Measurements from ENCODE around the gene NTM.

DNA sequence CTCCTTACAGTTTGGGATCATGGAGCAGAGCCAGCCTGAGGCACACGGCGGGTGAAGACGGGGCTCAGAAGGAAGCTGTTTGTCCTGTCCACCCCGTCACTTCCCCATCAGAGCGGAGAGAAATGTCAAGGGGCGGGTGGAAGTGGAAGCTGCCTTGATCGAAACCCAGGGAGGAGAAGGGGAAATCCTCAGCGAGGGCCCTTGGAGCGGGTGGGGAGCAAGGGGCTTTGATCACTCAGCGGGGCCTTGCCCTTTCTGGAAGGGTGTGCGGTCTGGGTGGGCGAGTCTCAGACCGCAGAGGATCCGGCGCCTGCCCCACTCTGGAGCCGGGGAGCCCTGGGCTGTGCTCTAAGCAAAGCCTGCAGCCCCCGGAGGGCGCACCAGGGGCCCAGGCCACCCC lies 320.4 kb downstream of the NTM start:
- TF ChIP-seq, protein P1, sequence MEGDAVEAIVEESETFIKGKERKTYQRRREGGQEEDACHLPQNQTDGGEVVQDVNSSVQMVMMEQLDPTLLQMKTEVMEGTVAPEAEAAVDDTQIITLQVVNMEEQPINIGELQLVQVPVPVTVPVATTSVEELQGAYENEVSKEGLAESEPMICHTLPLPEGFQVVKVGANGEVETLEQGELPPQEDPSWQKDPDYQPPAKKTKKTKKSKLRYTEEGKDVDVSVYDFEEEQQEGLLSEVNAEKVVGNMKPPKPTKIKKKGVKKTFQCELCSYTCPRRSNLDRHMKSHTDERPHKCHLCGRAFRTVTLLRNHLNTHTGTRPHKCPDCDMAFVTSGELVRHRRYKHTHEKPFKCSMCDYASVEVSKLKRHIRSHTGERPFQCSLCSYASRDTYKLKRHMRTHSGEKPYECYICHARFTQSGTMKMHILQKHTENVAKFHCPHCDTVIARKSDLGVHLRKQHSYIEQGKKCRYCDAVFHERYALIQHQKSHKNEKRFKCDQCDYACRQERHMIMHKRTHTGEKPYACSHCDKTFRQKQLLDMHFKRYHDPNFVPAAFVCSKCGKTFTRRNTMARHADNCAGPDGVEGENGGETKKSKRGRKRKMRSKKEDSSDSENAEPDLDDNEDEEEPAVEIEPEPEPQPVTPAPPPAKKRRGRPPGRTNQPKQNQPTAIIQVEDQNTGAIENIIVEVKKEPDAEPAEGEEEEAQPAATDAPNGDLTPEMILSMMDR (IDR thresholded peaks at IDR 0.05; ENCODE audit: extremely low read depth in 1 of 2, insufficient read depth in 1 of 2, low read depth in 1 of 2, low read length in 2 of 2): no peak
- TF ChIP-seq POLR2A (IDR thresholded peaks at IDR 0.05; ENCODE audit: low read depth, low read length) (no peak), GATA2 (IDR thresholded peaks at IDR 0.05; ENCODE audit: insufficient read depth, insufficient read length, low read depth, low read length) (no peak)

All from endothelial cell of umbilical vein (primary cell).